CD4-positive, alpha-beta T cell treated with Interleukin-4 for 4 hours (primary cell): ENCODE measurements around the gene ERAL1.
A peak's percentile ranks its signal among the peaks of the same experiment; 100 is the strongest.
"Not testable (repeated sequence)": the region's sequence is repeated elsewhere in the genome, so short reads cannot be mapped to it uniquely, and the experiment has no call there.

Experiments
- DNase-seq: peaks from one replicate; pipeline ENCODE4 v3.0.0-alpha.2; 2020

ERAL1 gene

GRCh38 chr17:28901866-28902818, 47.3 kb downstream of the ERAL1 start:
- peak; percentile 43 for DNase-seq

- peak; percentile 95 for DNase-seq
Observed at GRCh38 chr17:28902819-28903545, 48.2 kb downstream of the ERAL1 start, which contains the start of gene DHRS13. DHRS13 (minus strand) TSS chr17:28903079; CDS start chr17:28902944, 135 bp downstream.

GRCh38 chr17:28903546-28903841, 48.7 kb downstream of the ERAL1 start:
- DNase-seq: not testable (repeated sequence)

GRCh38 chr17:28904800-28905199, 50.0 kb downstream of the ERAL1 start:
- DNase-seq: no peak

- DNase-seq: no peak
Observed at GRCh38 chr17:28906276-28906675, 51.5 kb downstream of the ERAL1 start.

- no peak for DNase-seq
Observed at GRCh38 chr17:28906706-28907438, 52.1 kb downstream of the ERAL1 start.

- no peak for DNase-seq
Observed at GRCh38 chr17:28907709-28908475, 53.1 kb downstream of the ERAL1 start.

- no peak for DNase-seq
Observed at GRCh38 chr17:28908640-28909167, 53.9 kb downstream of the ERAL1 start.

GRCh38 chr17:28910534-28910933, 55.7 kb downstream of the ERAL1 start:
- no peak for DNase-seq
